ENCODE results near the gene SLC51B.
A peak's percentile ranks its signal among the peaks of the same experiment; 100 is the strongest.

Gene SLC51B

GRCh38 chr15:65020419-65020818 lies 24.8 kb upstream of the SLC51B start:
- no peak overlapping the region for H3K4me3 ChIP-seq (replicated peaks; ENCODE audit: low read depth, low read length)
- TF ChIP-seq CTCF (IDR thresholded peaks at IDR 0.05; ENCODE audit: low read length, missing control alignments) = no peak
- no peak for DNase-seq (ENCODE audit: low read depth)

DNA sequence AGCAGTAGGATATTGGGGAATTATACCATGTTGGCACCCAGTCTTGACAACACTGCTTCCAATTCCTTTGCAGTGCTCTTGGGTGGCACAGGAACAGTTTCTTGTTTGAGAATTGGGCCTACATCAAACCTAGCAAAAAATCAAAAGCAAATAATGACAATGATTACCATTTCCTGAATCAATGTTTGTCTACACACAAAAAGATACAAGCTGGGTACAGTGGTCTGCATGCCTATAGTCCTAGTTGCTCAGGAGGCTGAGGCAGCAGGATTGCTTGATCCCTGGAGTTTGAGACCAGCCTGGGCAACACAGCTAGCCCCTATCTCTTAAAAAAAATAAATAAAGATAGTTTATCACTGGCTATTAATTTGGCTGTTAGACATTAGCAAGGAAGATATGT lies 23.7 kb upstream of the SLC51B start:
- DNase-seq (ENCODE audit: low read depth) = no peak
- no peak overlapping the region for H3K4me3 ChIP-seq (replicated peaks; ENCODE audit: low read depth, low read length)
- TF ChIP-seq CTCF (IDR thresholded peaks at IDR 0.05; ENCODE audit: low read length, missing control alignments) = no peak

DNA sequence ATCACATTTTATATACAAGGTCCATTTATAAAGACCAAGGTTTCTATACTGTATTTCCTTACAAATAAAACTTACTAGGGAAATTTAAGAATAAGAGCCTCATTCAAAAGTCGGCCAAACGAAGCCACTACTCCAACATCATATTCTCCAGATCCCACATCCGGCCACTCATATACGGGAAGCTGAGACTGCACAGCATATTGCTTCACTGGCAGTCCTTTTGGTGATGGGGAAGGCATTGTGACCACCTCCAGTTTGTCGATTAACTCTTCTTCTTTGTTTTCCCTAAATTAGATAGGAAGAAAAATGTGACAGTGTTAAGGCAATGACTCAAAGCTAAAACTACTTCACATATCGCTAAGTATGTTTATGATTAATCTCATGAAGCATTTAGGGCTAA lies 18.4 kb upstream of the SLC51B start:
- H3K4me3 ChIP-seq (replicated peaks; ENCODE audit: low read depth, low read length) = no peak overlapping the region
- no peak for TF ChIP-seq CTCF (IDR thresholded peaks at IDR 0.05; ENCODE audit: low read length, missing control alignments)
- DNase-seq (ENCODE audit: low read depth) = no peak

GRCh38 chr15:65027593-65027992 lies 17.6 kb upstream of the SLC51B start:
- no peak for TF ChIP-seq CTCF (IDR thresholded peaks at IDR 0.05; ENCODE audit: low read length, missing control alignments)
- DNase-seq (ENCODE audit: low read depth) = no peak
- no peak overlapping the region for H3K4me3 ChIP-seq (replicated peaks; ENCODE audit: low read depth, low read length)

GRCh38 chr15:65028338-65028737 lies 16.8 kb upstream of the SLC51B start:
- TF ChIP-seq CTCF (IDR thresholded peaks at IDR 0.05; ENCODE audit: low read length, missing control alignments) = no peak
- DNase-seq (ENCODE audit: low read depth) = no peak
- H3K4me3 ChIP-seq (replicated peaks; ENCODE audit: low read depth, low read length) = peak overlapping the region; percentile 86

DNA sequence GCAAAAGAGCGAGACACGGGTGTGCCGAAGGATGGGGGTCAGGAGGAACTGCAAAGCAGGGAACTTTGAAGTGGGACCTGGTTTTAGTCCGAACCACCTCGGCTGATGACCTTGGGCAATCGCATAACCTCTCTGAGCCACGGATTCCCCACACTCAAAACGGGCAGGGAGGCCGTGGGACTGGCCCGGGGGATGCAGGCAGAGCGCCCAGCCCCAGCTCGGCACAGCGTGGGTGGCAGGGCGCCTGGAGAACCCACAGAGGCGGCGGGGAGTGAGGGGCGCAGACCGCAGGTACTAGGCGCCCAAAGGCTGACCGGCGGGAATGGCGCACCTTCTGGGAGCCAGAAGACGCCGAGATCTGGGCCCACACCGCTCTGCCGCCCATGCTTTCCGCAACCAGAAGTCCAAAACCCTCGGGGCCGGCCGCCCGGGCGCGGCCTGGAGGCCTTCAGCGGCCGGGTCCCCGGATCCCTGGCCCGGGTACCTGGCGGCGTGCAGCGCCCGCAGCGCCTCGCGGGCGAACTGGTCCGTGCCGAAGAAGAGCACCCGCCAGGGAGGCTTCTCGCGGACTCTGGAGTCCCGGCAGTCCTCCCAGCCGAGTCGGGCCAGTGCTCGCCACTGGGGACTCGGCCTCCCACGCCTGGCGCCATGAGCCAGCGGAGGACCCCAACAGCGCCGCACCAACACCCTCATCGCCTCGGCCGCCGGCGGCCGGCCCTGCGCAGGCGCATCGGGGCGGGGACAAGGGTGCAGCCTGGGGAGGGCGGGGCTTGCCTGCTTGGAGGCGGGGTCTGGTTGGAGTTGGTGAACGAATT lies 16.1 kb upstream of the SLC51B start, which contains the start of gene MTFMT:
Gene MTFMT (minus strand): TSS at position 719 of the 815 bp plus-strand sequence. CDS start 26 bp downstream, at position 693.
- DNase-seq (ENCODE audit: low read depth) = peak; percentile 78
- no peak for TF ChIP-seq CTCF (IDR thresholded peaks at IDR 0.05; ENCODE audit: low read length, missing control alignments)
- H3K4me3 ChIP-seq (replicated peaks; ENCODE audit: low read depth, low read length) = peak within 1 kb of the TSS; percentile 86

- peak overlapping the region; percentile 86 for H3K4me3 ChIP-seq (replicated peaks; ENCODE audit: low read depth, low read length)
- no peak for TF ChIP-seq CTCF (IDR thresholded peaks at IDR 0.05; ENCODE audit: low read length, missing control alignments)
- DNase-seq (ENCODE audit: low read depth) = no peak
These were observed 15.4 kb upstream of the SLC51B start for GRCh38 chr15:65029736-65030208.

Data from fibroblast of pulmonary artery (primary cell).